Testis (tissue), 2 donors: ENCODE data around the gene CNTN4.

Experiments used
- CTCF ChIP-seq, 3 experiments: fragments of 450-650 bp in 2 of 3; fragments of 200-600 bp in 1 of 3; sonication (generic) in 1 of 3; IDR thresholded peaks; one replicate each; pipeline ENCODE4 v1.5.1; 2016 to 2019; ENCODE audit warnings: antibody characterized with exemption in 3 of 3, mild to moderate bottlenecking in 2 of 3, moderate library complexity in 1 of 3
- POLR2A ChIP-seq: fragments of 450-650 bp; IDR thresholded peaks from one replicate; pipeline ENCODE4 v1.6.1; 2017; ENCODE audit warnings: antibody characterized with exemption, mild to moderate bottlenecking, moderate library complexity

GRCh38 chr3:2211568-2211967, 112.9 kb downstream of the CNTN4 start:
- TF ChIP-seq CTCF (IDR thresholded peaks at IDR 0.05) (no peak), POLR2A (no peak)
